Left kidney (tissue), 2 donors: ENCODE data around the gene C11orf21. TPM values are rescaled to one million over a fixed set of nuclear protein-coding genes. Genes with fewer than 3 reads are reported as not detected.
A peak's percentile ranks its signal among the peaks of the same experiment; 100 is the strongest.

Experiments used
- DNase-seq: peaks from one replicate; pipeline ENCODE4 v3.0.0-alpha.2; 2013
- polyA plus RNA-seq: library from polyadenylated mRNA; unstranded; fragments of 120-200 nt; gene quantifications from one replicate; pipeline ENCODE4 v1.2.1, GENCODE V29; 2013; ENCODE audit not compliant: insufficient read length

Gene C11orf21
- polyA plus RNA-seq, 1 donor = 0.43 TPM

GRCh38 chr11:2320568-2321310 is 19.0 kb upstream of the C11orf21 start:
- no peak for DNase-seq

GRCh38 chr11:2319791-2320472 is 18.2 kb upstream of the C11orf21 start:
- DNase-seq = no peak

- DNase-seq = no peak
Measured at GRCh38 chr11:2318707-2319106, 17.0 kb upstream of the C11orf21 start.

GRCh38 chr11:2318123-2318522 is 16.4 kb upstream of the C11orf21 start:
- no peak for DNase-seq

GRCh38 chr11:2317354-2318050 is 15.8 kb upstream of the C11orf21 start:
- no peak for DNase-seq

GRCh38 chr11:2316963-2317244 is 15.2 kb upstream of the C11orf21 start:
- no peak for DNase-seq

GRCh38 chr11:2316169-2316962 is 14.6 kb upstream of the C11orf21 start:
- DNase-seq = no peak

GRCh38 chr11:2315395-2316168 is 13.9 kb upstream of the C11orf21 start:
- DNase-seq = no peak

- DNase-seq = peak; percentile 90
Measured at GRCh38 chr11:2314525-2315394, 13.0 kb upstream of the C11orf21 start.

- DNase-seq = no peak
Measured at GRCh38 chr11:2314136-2314524, 12.4 kb upstream of the C11orf21 start.

GRCh38 chr11:2313051-2313951 is 11.6 kb upstream of the C11orf21 start:
- DNase-seq = no peak

GRCh38 chr11:2312232-2313042 is 10.7 kb upstream of the C11orf21 start:
- no peak for DNase-seq

- DNase-seq = no peak
Measured at GRCh38 chr11:2311353-2312133, 9.8 kb upstream of the C11orf21 start.

GRCh38 chr11:2310786-2311352 is 9.2 kb upstream of the C11orf21 start:
- no peak for DNase-seq

- no peak for DNase-seq
Measured at GRCh38 chr11:2310073-2310785, 8.5 kb upstream of the C11orf21 start.

- no peak for DNase-seq
Measured at GRCh38 chr11:2309251-2310072, 7.7 kb upstream of the C11orf21 start.
